ENCODE measurements around the gene QSOX2. TPM values are rescaled to one million over a fixed set of nuclear protein-coding genes. Genes with fewer than 3 reads are reported as not detected.

The QSOX2 gene
- total and polyA plus RNA-seq, 10 donors: 12.3 to 20.3 (median 16.9) TPM

DNA sequence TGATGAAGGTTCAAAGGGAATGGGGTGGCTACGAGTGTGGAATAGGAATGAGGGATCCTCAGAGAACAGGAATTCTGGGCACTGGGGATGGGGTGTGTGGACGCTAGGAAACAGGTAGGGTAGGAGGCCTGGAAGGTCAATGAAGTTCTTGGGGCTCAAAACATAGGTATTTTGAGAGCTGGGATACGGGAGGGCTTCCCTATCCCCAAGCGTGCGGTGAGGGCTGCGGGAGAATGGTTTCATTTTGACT is 718 bp downstream of the QSOX2 start:
- intact Hi-C loops (cut with DNase I; ENCODE audit: low total_unique reads): no loop called here
- 2 to 5% (median 4%) methylated on average over 6 of the region's 6 CpGs for WGBS, 5 donors
- peak overlapping the region in 6 of 8 donors; percentile 58 to 87 (median 74) for H3K27ac ChIP-seq

DNA sequence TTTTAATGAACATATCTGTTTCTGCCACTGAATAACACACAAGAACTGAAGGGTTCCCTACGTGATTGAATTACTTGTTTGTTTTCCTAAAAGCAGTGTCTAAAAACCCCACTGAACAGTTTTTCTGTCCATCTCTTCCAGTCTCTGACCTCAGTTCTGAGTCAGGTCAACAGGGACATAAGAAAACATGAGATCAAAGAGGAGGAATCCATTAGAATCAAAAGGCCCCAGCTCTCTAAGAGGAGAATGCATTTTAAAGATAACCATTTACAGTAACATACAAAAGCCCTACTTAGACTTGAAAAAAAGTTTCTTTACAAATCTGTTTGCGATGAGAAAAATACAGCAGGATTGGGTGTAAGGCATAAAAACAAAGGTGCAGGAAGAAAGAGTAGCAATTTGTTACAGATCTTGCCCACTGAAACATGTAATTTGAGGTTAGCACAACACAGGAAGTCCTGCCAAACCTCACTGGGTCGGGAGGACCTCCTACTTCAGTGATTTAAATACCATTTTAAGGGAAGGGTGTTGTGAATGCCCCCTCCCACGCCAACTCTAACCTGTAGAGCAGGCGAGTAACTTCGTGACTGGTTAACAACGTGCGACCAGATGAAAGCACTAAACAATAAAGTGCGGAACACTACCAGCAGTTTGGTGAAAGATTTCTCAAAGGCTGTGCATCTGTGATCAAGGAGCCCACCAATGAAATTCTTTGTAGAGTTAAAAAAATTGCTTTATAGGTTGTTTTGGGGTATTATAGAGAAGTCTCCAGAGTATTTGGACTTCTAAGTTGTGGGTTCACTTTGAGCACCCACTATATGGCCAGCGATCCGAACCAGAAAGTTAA is 1.3 kb downstream of the QSOX2 start:
- Histone ChIP-seq H3K9me3 (no peaks in the 10 kb centered on the region), H3K4me1 (peaks cover 33 to 68% (median 65%) of the 10 kb centered on the region in 6 donors), H3K27me3 (replicated peaks in 1 of 7) (no peaks in the 10 kb centered on the region), H3K36me3 (peaks cover 0 to 16% (median 0%) of the 10 kb centered on the region in 6 donors), H3K4me3 (peak overlapping the region; percentile 80 to 99 (median 96)), H3K27ac (peak overlapping the region in 6 of 8 donors; percentile 58 to 87 (median 74))
- TF ChIP-seq POLR2AphosphoS5 (IDR thresholded peaks at IDR 0.05): peak in 1 of 3 donors; percentile 66
- no peak for TF ChIP-seq POLR2A (IDR thresholded peaks at IDR 0.05)
- intact Hi-C loops (cut with DNase I; ENCODE audit: low total_unique reads): no loop called here
- DNase-seq: no peak
- 16 to 33% (median 26%) methylated on average over 11 of the region's 11 CpGs for WGBS, 5 donors

More for the DNA sequence above, 718 bp downstream of the QSOX2 start:
- no peaks in the 10 kb centered on the region for H3K9me3 ChIP-seq
- H3K4me3 ChIP-seq: peak overlapping the region; percentile 80 to 99 (median 96)
- DNase-seq: no peak
- H3K36me3 ChIP-seq: peaks cover 0 to 16% (median 0%) of the 10 kb centered on the region in 6 donors
- TF ChIP-seq, protein P1, sequence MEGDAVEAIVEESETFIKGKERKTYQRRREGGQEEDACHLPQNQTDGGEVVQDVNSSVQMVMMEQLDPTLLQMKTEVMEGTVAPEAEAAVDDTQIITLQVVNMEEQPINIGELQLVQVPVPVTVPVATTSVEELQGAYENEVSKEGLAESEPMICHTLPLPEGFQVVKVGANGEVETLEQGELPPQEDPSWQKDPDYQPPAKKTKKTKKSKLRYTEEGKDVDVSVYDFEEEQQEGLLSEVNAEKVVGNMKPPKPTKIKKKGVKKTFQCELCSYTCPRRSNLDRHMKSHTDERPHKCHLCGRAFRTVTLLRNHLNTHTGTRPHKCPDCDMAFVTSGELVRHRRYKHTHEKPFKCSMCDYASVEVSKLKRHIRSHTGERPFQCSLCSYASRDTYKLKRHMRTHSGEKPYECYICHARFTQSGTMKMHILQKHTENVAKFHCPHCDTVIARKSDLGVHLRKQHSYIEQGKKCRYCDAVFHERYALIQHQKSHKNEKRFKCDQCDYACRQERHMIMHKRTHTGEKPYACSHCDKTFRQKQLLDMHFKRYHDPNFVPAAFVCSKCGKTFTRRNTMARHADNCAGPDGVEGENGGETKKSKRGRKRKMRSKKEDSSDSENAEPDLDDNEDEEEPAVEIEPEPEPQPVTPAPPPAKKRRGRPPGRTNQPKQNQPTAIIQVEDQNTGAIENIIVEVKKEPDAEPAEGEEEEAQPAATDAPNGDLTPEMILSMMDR (IDR thresholded peaks at IDR 0.05 in 8 of 11, conservative IDR thresholded peaks at IDR 0.05 in 3 of 11): no peak
- TF ChIP-seq POLR2A (IDR thresholded peaks at IDR 0.05): no peak
- TF ChIP-seq POLR2AphosphoS5 (IDR thresholded peaks at IDR 0.05): no peak
- no peaks in the 10 kb centered on the region for H3K27me3 ChIP-seq (replicated peaks in 1 of 7)
- H3K4me1 ChIP-seq: peaks cover 28 to 63% (median 59%) of the 10 kb centered on the region in 6 donors

DNA sequence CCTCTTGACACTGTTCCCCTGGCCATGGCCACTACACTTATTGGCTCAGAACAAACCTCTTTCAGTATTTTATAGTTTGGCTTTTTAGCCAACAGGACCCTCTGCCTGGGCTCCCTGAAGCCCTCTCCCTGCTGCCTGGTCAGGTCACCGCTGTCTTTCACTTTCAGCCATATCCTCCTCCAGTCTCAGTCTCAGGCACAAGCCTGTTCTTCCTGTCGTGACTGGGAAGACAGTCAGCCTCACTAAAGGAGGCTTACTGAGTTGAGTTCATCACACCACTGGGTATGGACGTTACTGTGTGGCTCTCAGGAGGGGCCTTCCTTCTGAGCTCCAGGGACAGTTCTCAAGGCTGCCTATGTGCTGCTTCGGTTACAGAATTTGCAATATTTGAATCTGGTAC is 2.0 kb downstream of the QSOX2 start:
- Histone ChIP-seq H3K9me3 (no peaks in the 10 kb centered on the region), H3K4me3 (peak overlapping the region in 4 of 8 donors; percentile 97 to 99 (median 98)), H3K4me1 (peaks cover 40 to 75% (median 72%) of the 10 kb centered on the region in 6 donors), H3K27ac (peak overlapping the region in 6 of 8 donors; percentile 44 to 87 (median 74)), H3K27me3 (replicated peaks in 1 of 7) (no peaks in the 10 kb centered on the region), H3K36me3 (peaks cover 0 to 16% (median 0%) of the 10 kb centered on the region in 6 donors)
- TF ChIP-seq POLR2AphosphoS5 (IDR thresholded peaks at IDR 0.05) (no peak), POLR2A (IDR thresholded peaks at IDR 0.05) (no peak)
- TF ChIP-seq, protein P1 (IDR thresholded peaks at IDR 0.05 in 8 of 11, conservative IDR thresholded peaks at IDR 0.05 in 3 of 11): no peak
- WGBS, 5 donors: 48 to 63% (median 54%) methylated on average over 4 of the region's 4 CpGs
- no peak for DNase-seq
- intact Hi-C loops (cut with DNase I; ENCODE audit: low total_unique reads): no loop called here

DNA sequence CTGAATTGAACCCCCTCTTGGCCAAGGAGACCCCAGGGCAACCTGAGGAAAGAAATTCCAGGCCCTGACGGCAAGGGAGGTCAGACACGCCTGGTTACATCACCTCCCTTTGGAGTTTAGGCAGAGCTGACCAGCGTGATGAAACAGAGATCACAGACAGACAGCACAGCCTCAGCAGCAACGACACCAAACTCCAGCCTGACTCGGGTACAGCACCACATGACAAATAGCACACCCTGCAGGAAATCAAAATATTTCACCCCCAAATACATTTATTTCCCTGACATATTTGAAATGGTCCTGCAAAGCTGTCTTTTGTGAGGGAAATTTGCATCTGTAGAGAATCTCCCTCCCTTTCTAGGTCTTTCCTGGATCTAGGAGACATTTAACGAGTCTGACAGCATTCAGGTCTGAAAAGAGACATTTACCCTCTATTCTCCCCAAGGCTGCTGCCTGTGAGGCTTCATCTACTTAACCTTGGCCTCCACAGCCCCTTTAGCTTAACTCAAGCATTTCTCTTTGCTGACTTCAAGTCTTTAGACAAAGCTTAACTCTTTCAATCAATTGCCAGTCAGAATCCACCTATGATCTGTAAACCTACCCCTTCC is 2.6 kb downstream of the QSOX2 start:
- no peak for TF ChIP-seq POLR2AphosphoS5 (IDR thresholded peaks at IDR 0.05)
- TF ChIP-seq, protein P1 (IDR thresholded peaks at IDR 0.05 in 8 of 11, conservative IDR thresholded peaks at IDR 0.05 in 3 of 11): peak in 4 of 11 experiments; percentile 9 to 17 (median 12)
- H3K27me3 ChIP-seq (replicated peaks in 1 of 7): no peaks in the 10 kb centered on the region
- H3K4me1 ChIP-seq: peaks cover 43 to 81% (median 78%) of the 10 kb centered on the region in 6 donors
- WGBS, 5 donors: 56 to 65% (median 62%) methylated on average over 6 of the region's 6 CpGs
- H3K4me3 ChIP-seq: peak overlapping the region in 1 of 8 donors; percentile 99
- peak overlapping the region in 6 of 8 donors; percentile 44 to 87 (median 74) for H3K27ac ChIP-seq
- no peak for DNase-seq
- intact Hi-C loops (cut with DNase I; ENCODE audit: low total_unique reads): no loop called here
- peaks cover 0 to 16% (median 0%) of the 10 kb centered on the region in 6 donors for H3K36me3 ChIP-seq
- no peaks in the 10 kb centered on the region for H3K9me3 ChIP-seq
